DMS79 treated with DMSO at 0.1 percent for 48 hours (cell line): Measurements from ENCODE around the gene PRKCH.

Experiments
- DNase-seq: peaks from one replicate; lab custom pipeline; 2025; lab: John Stamatoyannopoulos, UW

Gene PRKCH

GRCh38 chr14:61429316-61429715, 107.9 kb downstream of the PRKCH start:
- no peak for DNase-seq

GRCh38 chr14:61430066-61430757, 108.8 kb downstream of the PRKCH start:
- DNase-seq = peak; percentile 87

GRCh38 chr14:61433169-61433568, 111.8 kb downstream of the PRKCH start:
- DNase-seq = no peak

- DNase-seq = no peak
Measured at GRCh38 chr14:61433828-61434227, 112.4 kb downstream of the PRKCH start.

- DNase-seq = no peak
Measured at GRCh38 chr14:61434311-61434710, 112.9 kb downstream of the PRKCH start.

- DNase-seq = no peak
Measured at GRCh38 chr14:61435563-61436337, 114.4 kb downstream of the PRKCH start.

GRCh38 chr14:61437381-61437780, 116.0 kb downstream of the PRKCH start:
- DNase-seq = no peak

GRCh38 chr14:61438036-61438435, 116.7 kb downstream of the PRKCH start:
- DNase-seq = no peak

GRCh38 chr14:61438497-61438859, 117.1 kb downstream of the PRKCH start:
- DNase-seq = no peak

- no peak for DNase-seq
Measured at GRCh38 chr14:61438860-61439765, 117.7 kb downstream of the PRKCH start.

- DNase-seq = no peak
Measured at GRCh38 chr14:61439779-61440418, 118.5 kb downstream of the PRKCH start.

GRCh38 chr14:61443481-61443880, 122.1 kb downstream of the PRKCH start:
- DNase-seq = no peak

- no peak for DNase-seq
Measured at GRCh38 chr14:61444215-61444768, 122.9 kb downstream of the PRKCH start.

GRCh38 chr14:61451491-61451890, 130.1 kb downstream of the PRKCH start:
- DNase-seq = no peak

GRCh38 chr14:61451891-61452400, 130.6 kb downstream of the PRKCH start:
- DNase-seq = no peak

GRCh38 chr14:61452452-61452851, 131.1 kb downstream of the PRKCH start:
- DNase-seq = no peak

- DNase-seq = no peak
Measured at GRCh38 chr14:61453103-61453767, 131.9 kb downstream of the PRKCH start.

- peak; percentile 17 for DNase-seq
Measured at GRCh38 chr14:61454545-61454944, 133.2 kb downstream of the PRKCH start.

- DNase-seq = no peak
Measured at GRCh38 chr14:61455351-61455750, 134.0 kb downstream of the PRKCH start.

GRCh38 chr14:61456720-61457119, 135.3 kb downstream of the PRKCH start:
- peak; percentile 80 for DNase-seq

GRCh38 chr14:61458766-61459165, 137.4 kb downstream of the PRKCH start:
- DNase-seq = no peak
